IMR-90 (cell line): ENCODE measurements around the gene FBXO31. TPM values are rescaled to one million over a fixed set of nuclear protein-coding genes. Genes with fewer than 3 reads are reported as not detected.

Source experiments
- ATAC-seq: fragments of 200-7000 bp; cut with Tn5 transposase; 2 replicates; pipeline ENCODE4 v1.9.1; 2020; ENCODE audit warnings: low read depth, mild to moderate bottlenecking, moderate library complexity
- BruUV-seq: library from RNA; stranded (reverse); fragments of 400-500 nt; replicated peaks from 2 replicates; lab custom pipeline; 2021; lab: Mats Ljungman, UMichigan
- CTCF ChIA-PET: fragments of 300-600 bp; formaldehyde crosslinking; extraction: SDS; loops from one replicate; lab custom pipeline; 2021; ENCODE audit warnings: antibody characterized with exemption; lab: Yijun Ruan, JAX
- POLR2A ChIA-PET: fragments of 300-600 bp; sonication (Branson Sonifier 250); formaldehyde crosslinking; loops from one replicate; lab custom pipeline; 2022; ENCODE audit warnings: antibody characterized with exemption; ENCODE audit not compliant: unreplicated experiment; lab: Charles Lee
- DNase-seq: peaks from one replicate; pipeline ENCODE4 v3.0.0; 2013
- H2AFZ ChIP-seq: replicated peaks from 2 replicates; pipeline ENCODE3; 2013; ENCODE audit warnings: low read length, mild to moderate bottlenecking; ENCODE audit not compliant: poor library complexity
- H2AK5ac ChIP-seq: 2 replicates; pipeline ENCODE4 v1.6.1; 2013; ENCODE audit warnings: low read depth, low read length, inconsistent platforms
- H2AK9ac ChIP-seq: replicated peaks from 2 replicates; pipeline ENCODE3; 2013; ENCODE audit warnings: mild to moderate bottlenecking, low read depth, low read length, moderate library complexity; ENCODE audit not compliant: poor library complexity
- H2BK120ac ChIP-seq: 2 replicates; pipeline ENCODE4 v1.6.1; 2013; ENCODE audit warnings: low read depth, low read length, inconsistent platforms
- H2BK15ac ChIP-seq: 3 replicates; pipeline ENCODE4 v1.6.1; 2013; ENCODE audit warnings: low read depth, low read length, inconsistent platforms
- H2BK20ac ChIP-seq: 2 replicates; pipeline ENCODE4 v1.6.1; 2013; ENCODE audit warnings: low read depth, mild to moderate bottlenecking, inconsistent platforms, low read length, moderate library complexity
- H2BK5ac ChIP-seq: 2 replicates; pipeline ENCODE4 v1.6.1; 2013; ENCODE audit warnings: mild to moderate bottlenecking, low read depth, low read length, inconsistent platforms; ENCODE audit not compliant: poor library complexity, severe bottlenecking
- H3K14ac ChIP-seq: replicated peaks from 2 replicates; pipeline ENCODE4 v1.6.1; 2013; ENCODE audit warnings: low read depth, low read length, inconsistent platforms
- H3K18ac ChIP-seq: 2 replicates; pipeline ENCODE4 v1.6.1; 2013; ENCODE audit warnings: low read depth, low read length, control low read depth
- H3K23ac ChIP-seq: 2 replicates; pipeline ENCODE4 v1.6.1; 2013; ENCODE audit warnings: low read depth, low read length, inconsistent platforms
- H3K27ac ChIP-seq: 2 replicates; pipeline ENCODE4 v1.5.1; 2013; ENCODE audit warnings: mild to moderate bottlenecking, control low read depth, low read length; ENCODE audit not compliant: insufficient read depth
- H3K27me3 ChIP-seq: 2 replicates; pipeline ENCODE4 v1.6.1; 2013; ENCODE audit warnings: low read length; ENCODE audit not compliant: control insufficient read depth, insufficient read depth
- H3K36me3 ChIP-seq: 2 replicates; pipeline ENCODE4 v1.6.1; 2013; ENCODE audit warnings: low read length, mixed read lengths; ENCODE audit not compliant: control insufficient read depth, insufficient read depth
- H3K4ac ChIP-seq: 2 replicates; pipeline ENCODE4 v1.6.1; 2013; ENCODE audit warnings: low read depth, low read length, inconsistent platforms
- H3K4me1 ChIP-seq: 2 replicates; pipeline ENCODE4 v1.6.1; 2013; ENCODE audit warnings: low read length, mixed read lengths; ENCODE audit not compliant: control insufficient read depth, insufficient read depth
- H3K4me2 ChIP-seq: 2 replicates; pipeline ENCODE4 v1.6.1; 2013; ENCODE audit warnings: low read depth, mild to moderate bottlenecking, control low read depth, low read length, moderate library complexity
- H3K4me3 ChIP-seq: 2 replicates; pipeline ENCODE4 v1.5.1; 2013; ENCODE audit warnings: low read depth, mild to moderate bottlenecking, control low read depth, low read length, moderate library complexity; ENCODE audit not compliant: insufficient read depth
- H3K56ac ChIP-seq: 2 replicates; pipeline ENCODE4 v1.6.1; 2013; ENCODE audit warnings: low read length, inconsistent platforms; ENCODE audit not compliant: insufficient read depth; ENCODE audit errors: extremely low read depth
- H3K79me1 ChIP-seq, 2 experiments: 2 replicates each; pipeline ENCODE4 v1.6.1; 2013; ENCODE audit warnings: low read length in 2 of 2, inconsistent platforms in 1 of 2, low read depth in 1 of 2
- H3K9ac ChIP-seq: 2 replicates; pipeline ENCODE4 v1.6.1; 2013; ENCODE audit warnings: low read depth, low read length, control low read depth
- H3K9me1 ChIP-seq: 2 replicates; pipeline ENCODE4 v1.6.1; 2013; ENCODE audit warnings: low read length, inconsistent platforms; ENCODE audit not compliant: insufficient read depth
- H3K9me3 ChIP-seq: 2 replicates; pipeline ENCODE4 v1.6.1; 2013; ENCODE audit warnings: low read length; ENCODE audit not compliant: control insufficient read depth, insufficient read depth
- H4K20me1 ChIP-seq: 2 replicates; pipeline ENCODE4 v1.6.1; 2013; ENCODE audit warnings: low read length, inconsistent platforms; ENCODE audit not compliant: insufficient read depth
- H4K5ac ChIP-seq: 2 replicates; pipeline ENCODE4 v1.6.1; 2013; ENCODE audit warnings: mild to moderate bottlenecking, low read depth, low read length, control low read depth
- H4K8ac ChIP-seq, 2 experiments: 2 replicates each; pipeline ENCODE4 v1.6.1; 2013; ENCODE audit warnings: low read depth in 2 of 2, low read length in 2 of 2, control low read depth in 1 of 2, inconsistent platforms in 1 of 2
- H4K91ac ChIP-seq: 2 replicates; pipeline ENCODE4 v1.6.1; 2013; ENCODE audit warnings: low read depth, low read length, inconsistent platforms; ENCODE audit not compliant: insufficient read depth
- MAFK ChIP-seq: IDR thresholded peaks from 2 replicates; pipeline ENCODE4 v1.6.1; 2012; ENCODE audit warnings: low read depth, low read length, improper control_type of control experiment
- MAZ ChIP-seq: IDR thresholded peaks from 2 replicates; pipeline ENCODE4 v1.6.1; 2012; ENCODE audit warnings: low read depth, mild to moderate bottlenecking, low read length, improper control_type of control experiment, moderate library complexity, borderline replicate concordance
- POLR2A ChIP-seq: IDR thresholded peaks from 2 replicates; pipeline ENCODE4 v1.6.1; 2012; ENCODE audit warnings: mild to moderate bottlenecking, low read depth, low read length
- RCOR1 ChIP-seq: IDR thresholded peaks from 2 replicates; pipeline ENCODE4 v1.6.1; 2012; ENCODE audit warnings: mild to moderate bottlenecking, low read length, improper control_type of control experiment; ENCODE audit not compliant: insufficient replicate concordance
- WGBS, 2 experiments: methylation state at CpG; one replicate each; pipeline versions ENCODE4 v1.1.5 to v1.1.7; 2013; ENCODE audit warnings: missing lambda C conversion rate in 2 of 2; ENCODE audit not compliant: insufficient read length in 1 of 2; ENCODE audit errors: extremely low coverage in 2 of 2; 5-methylcytosine and 5-hydroxymethylcytosine counted together
- dilution Hi-C: fragments of 300-500 bp; cut with HindIII; formaldehyde crosslinking; loops from one replicate; pipeline ENCODE4 v1.14.3; 2018; ENCODE audit warnings: low sequenced_read_pairs; ENCODE audit not compliant: unreplicated experiment
- in situ Hi-C: fragments of 300-500 bp; cut with MboI; formaldehyde crosslinking; loops from 3 replicates; pipeline ENCODE4 v1.14.3; 2019; ENCODE audit warnings: low sequenced_read_pairs, inconsistent platforms, mixed read lengths
- intact Hi-C: fragments of 100-400 bp; cut with micrococcal nuclease; formaldehyde crosslinking; loops from 2 replicates; pipeline ENCODE4 v1.10.0; 2022
- polyA plus RNA-seq, 3 experiments: library from polyadenylated mRNA; depleted of rRNA; stranded (reverse); fragments of >200 nt; gene quantifications; 2 replicates each; pipeline ENCODE4 v1.2.3, GENCODE V29; 2012; ENCODE audit warnings: low replicate concordance in 1 of 3
- total RNA-seq: library from RNA; depleted of rRNA; stranded (reverse); fragments of >200 nt; gene quantifications from 2 replicates; pipeline ENCODE4 v1.2.3, GENCODE V29; 2012
- TF ChIP-seq, protein P1 (sequence below): conservative IDR thresholded peaks from 2 replicates; pipeline ENCODE4 v1.5.1; 2012; ENCODE audit warnings: mild to moderate bottlenecking, low read depth, low read length, improper control_type of control experiment

The FBXO31 gene
- total and polyA plus RNA-seq, 2 of the 4 experiments (the other 2 are of a cell fraction), result 10.4 to 16.9 TPM

DNA sequence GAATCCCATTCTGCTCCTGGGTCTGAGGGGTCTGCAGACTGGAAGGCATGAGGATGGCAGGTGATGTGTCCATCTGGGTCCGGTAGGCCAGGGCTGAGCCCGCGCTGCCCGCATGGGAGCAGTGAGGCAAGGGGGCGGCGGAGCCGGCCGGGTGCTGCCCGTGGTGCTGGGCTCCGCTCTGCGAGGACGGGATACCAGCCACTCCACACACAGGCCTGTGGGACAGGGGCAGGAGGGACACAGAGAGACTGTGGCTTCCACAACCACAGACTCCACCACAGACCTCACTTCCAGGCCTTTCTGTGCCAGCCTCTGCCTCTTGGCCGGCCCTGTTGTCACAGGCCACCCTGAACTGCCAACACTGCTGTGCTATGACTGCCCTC lies 33.9 kb upstream of the FBXO31 start:
- Histone ChIP-seq H2AK9ac (no peak overlapping the region), H3K9me3 (no peaks in the 10 kb centered on the region), H4K5ac (no peak overlapping the region), H3K23ac (no peak overlapping the region), H2BK120ac (no peak overlapping the region), H3K4me1 (no peaks in the 10 kb centered on the region), H3K56ac (no peak overlapping the region), H2BK20ac (no peak overlapping the region), H3K9me1 (no peaks in the 10 kb centered on the region; the same call in 1 of the 2 replicates), H4K91ac (no peak overlapping the region), H3K27me3 (no peaks in the 10 kb centered on the region), H3K4me3 (no peak overlapping the region), H3K79me1 (peaks cover 0 to 10% of the 10 kb centered on the region in 2 experiments; a peak in 2 of 4 replicates), H3K18ac (no peak overlapping the region), H3K4ac (no peak overlapping the region), H3K27ac (no peak overlapping the region), H2BK5ac (no peak overlapping the region), H4K20me1 (peaks cover 6% of the 10 kb centered on the region), H3K14ac (no peak overlapping the region), H3K36me3 (peaks cover 50% of the 10 kb centered on the region), H4K8ac (no peak overlapping the region), H3K9ac (no peak overlapping the region), H2AFZ (no peak overlapping the region), H2AK5ac (no peak overlapping the region), H2BK15ac (no peak overlapping the region), H3K4me2 (no peak overlapping the region)
- POLR2A ChIA-PET, result no interaction called here
- dilution Hi-C loops (no loop called here), intact Hi-C loops (loop anchor here (5.0 kb wide), 1 partner anchor 350 kb away; the partner anchor contains the start of gene KLHDC4), in situ Hi-C loops (loop anchor here (5.0 to 25.0 kb wide), 2 partner anchors 220 to 345 kb away; partner anchors contain the start of gene KLHDC4)
- CTCF ChIA-PET, result interaction anchor here (2.0 to 2.1 kb wide), 2 partner anchors 153 to 218 kb away, joined by 10 read pairs; no protein-coding TSS in a partner anchor
- ATAC-seq (no peak), DNase-seq (no peak)
- WGBS, 2 experiments, result 96% methylated on average over 10 of the region's 13 CpGs; no CpG with 5 or more reads in 1 of the 2 experiments
- no TSS peak for BruUV-seq
- TF ChIP-seq, protein P1, sequence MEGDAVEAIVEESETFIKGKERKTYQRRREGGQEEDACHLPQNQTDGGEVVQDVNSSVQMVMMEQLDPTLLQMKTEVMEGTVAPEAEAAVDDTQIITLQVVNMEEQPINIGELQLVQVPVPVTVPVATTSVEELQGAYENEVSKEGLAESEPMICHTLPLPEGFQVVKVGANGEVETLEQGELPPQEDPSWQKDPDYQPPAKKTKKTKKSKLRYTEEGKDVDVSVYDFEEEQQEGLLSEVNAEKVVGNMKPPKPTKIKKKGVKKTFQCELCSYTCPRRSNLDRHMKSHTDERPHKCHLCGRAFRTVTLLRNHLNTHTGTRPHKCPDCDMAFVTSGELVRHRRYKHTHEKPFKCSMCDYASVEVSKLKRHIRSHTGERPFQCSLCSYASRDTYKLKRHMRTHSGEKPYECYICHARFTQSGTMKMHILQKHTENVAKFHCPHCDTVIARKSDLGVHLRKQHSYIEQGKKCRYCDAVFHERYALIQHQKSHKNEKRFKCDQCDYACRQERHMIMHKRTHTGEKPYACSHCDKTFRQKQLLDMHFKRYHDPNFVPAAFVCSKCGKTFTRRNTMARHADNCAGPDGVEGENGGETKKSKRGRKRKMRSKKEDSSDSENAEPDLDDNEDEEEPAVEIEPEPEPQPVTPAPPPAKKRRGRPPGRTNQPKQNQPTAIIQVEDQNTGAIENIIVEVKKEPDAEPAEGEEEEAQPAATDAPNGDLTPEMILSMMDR, result no peak
- TF ChIP-seq MAFK, result no peak
- TF ChIP-seq MAZ, result no peak
- no peak for TF ChIP-seq RCOR1
- no peak for TF ChIP-seq POLR2A
